Muscle layer of duodenum (tissue), 2 donors: ENCODE data around the gene SDC1.

Source experiments
- H3K27ac ChIP-seq: one replicate; pipeline ENCODE4 v1.7.0; 2013; ENCODE audit warnings: mild to moderate bottlenecking, low read length
- H3K27me3 ChIP-seq: one replicate; pipeline ENCODE4 v1.7.0; 2013; ENCODE audit warnings: low read depth, mild to moderate bottlenecking, control low read depth, low read length
- H3K36me3 ChIP-seq, 2 donors: one replicate each; pipeline ENCODE4 v1.7.0; 2013; ENCODE audit warnings: low read length in 2 of 2, control low read depth in 1 of 2, mild to moderate bottlenecking in 1 of 2; ENCODE audit not compliant: insufficient read depth in 2 of 2, control insufficient read depth in 1 of 2
- H3K4me1 ChIP-seq, 2 donors: one replicate each; pipeline ENCODE4 v1.7.0; 2013; ENCODE audit warnings: low read length in 2 of 2, mild to moderate bottlenecking in 2 of 2, control low read depth in 1 of 2, moderate library complexity in 1 of 2; ENCODE audit not compliant: insufficient read depth in 2 of 2, control insufficient read depth in 1 of 2
- H3K4me3 ChIP-seq, 2 donors: one replicate each; pipeline ENCODE4 v1.7.0; 2013; ENCODE audit warnings: low read length in 2 of 2, low read depth in 1 of 2, mild to moderate bottlenecking in 1 of 2
- H3K9me3 ChIP-seq, 2 donors: one replicate each; pipeline ENCODE4 v1.7.0; 2013; ENCODE audit warnings: low read length in 2 of 2, control low read depth in 1 of 2, mild to moderate bottlenecking in 1 of 2; ENCODE audit not compliant: control insufficient read depth in 1 of 2
- donor health status: healthy.

SDC1 gene

DNA sequence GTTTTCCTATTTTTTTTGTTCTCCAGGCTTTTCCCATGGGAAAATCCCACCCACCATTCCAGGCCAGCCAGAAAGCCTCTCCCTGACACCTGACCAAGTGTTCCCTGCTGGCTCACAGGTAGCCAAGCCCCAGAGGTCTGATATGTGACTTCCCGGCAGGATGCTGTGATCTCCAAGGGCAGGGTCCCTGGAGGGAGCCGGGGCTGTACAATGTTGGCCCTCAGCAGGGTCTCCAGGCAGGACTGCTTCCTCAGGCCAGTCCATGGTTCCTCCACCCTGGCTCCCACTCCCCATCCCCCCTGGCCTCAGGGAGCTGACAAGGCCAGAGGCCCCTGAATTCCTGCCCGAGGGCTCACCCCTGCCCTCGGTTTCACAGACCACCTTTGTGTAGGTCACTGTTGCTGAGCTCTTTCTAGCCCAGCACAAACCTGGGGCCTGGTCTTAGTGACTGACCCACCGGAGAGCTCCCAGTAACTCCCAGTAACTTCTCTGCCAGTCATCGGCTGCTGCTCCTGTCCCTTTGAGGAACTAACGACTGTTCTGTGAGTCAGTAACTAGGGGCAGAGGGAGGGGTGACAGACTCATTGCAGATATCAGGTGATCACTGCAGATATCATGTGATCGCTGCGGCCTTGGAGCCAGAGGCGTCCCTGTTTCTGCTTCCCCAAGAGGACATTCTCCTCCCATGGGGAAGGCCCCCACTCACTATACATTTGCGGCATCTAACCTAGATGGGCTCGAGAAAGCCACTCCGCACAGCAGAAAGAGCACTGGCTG lies 38.7 kb downstream of the SDC1 start:
- Histone ChIP-seq H3K27ac (peak overlapping the region; percentile 45), H3K4me3 (no peak overlapping the region), H3K4me1 (no peaks in the 10 kb centered on the region), H3K36me3 (no peaks in the 10 kb centered on the region), H3K9me3 (no peaks in the 10 kb centered on the region), H3K27me3 (no peaks in the 10 kb centered on the region)

DNA sequence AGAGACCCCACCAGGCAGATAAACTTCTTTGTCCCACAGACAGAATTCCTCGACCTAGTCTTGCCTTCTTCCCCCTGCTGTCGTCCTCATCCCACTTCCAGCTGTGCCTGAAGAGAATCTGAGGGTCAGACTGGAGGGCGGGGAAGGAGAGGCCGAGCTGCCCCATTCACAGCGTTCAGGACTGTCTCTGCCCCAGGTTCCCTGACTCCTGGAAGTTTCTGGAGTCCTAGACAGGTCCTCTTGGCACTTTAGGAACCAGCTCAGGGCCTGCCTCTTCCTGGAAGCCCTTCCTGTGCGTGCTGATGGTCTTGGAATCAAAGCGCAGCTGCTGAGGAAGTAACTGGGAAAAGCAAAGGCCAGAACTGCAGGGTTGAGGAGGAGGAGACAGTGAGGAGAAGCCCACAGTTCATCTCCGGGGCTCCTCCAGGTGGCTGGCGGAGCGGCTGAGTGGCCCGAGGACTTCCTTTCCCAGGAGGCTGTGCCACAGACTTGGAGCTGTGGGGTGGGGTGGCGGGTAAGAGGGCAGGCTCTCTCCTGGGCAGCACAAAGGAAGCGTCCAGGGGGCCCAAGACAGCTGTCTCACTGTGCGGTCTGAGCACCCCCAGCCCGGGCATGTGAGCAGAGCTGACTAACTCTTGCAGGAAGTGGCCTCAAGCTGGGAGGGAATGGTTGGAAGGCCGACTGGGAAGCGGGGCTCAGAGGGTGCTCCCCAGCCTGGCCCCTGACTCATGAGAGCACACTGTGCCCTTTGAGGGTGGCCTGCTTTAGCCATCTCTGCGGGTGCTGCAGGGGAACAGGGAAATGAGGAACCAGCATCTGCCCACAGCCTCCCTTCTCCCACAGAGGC lies 39.5 kb downstream of the SDC1 start:
- H3K4me3 ChIP-seq, result no peak overlapping the region
- no peaks in the 10 kb centered on the region for H3K9me3 ChIP-seq
- H3K27ac ChIP-seq, result no peak overlapping the region
- H3K27me3 ChIP-seq, result no peaks in the 10 kb centered on the region
- H3K4me1 ChIP-seq, result no peaks in the 10 kb centered on the region
- H3K36me3 ChIP-seq, result no peaks in the 10 kb centered on the region

DNA sequence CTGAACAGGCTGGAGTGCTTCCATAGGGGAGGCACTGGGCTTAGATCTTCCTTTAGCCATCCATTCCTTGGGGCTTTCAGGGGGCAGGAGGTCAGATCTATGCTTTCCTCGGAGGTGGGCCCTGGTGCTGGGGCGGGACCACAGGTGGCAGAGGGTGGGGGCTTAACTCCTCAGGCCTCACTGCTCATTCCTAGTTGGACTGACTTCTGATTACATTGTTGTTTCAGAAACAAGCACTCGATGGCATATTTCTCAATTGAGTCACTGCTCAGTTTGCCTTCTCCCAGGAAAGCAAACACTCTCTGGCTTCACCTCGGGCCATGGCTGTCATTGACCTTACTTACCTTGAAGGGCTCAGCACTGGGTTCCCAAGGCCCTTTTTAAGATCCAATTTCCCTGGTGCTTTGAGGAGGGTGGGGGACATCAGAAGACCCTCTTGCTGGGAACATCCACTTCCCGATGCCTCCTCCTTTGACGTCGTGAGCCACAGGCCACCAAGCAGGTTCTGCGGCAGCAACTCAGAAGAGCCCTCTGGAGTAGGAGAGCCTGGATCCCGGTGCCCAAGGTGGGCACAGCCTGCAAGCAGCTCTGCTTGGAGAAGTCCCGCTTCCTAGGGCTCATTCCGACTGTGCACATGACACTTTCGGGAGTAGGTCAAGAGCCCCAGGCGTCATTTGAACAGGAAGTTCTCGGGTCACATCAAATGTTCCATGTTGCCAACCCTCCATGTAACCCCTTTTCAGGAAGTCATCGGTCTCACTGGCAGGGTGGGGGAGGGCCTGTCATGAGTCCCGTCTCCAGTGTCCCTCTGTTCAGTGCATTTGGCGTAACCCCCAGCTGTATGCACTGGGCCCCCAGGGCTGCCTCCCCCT lies 40.6 kb downstream of the SDC1 start:
- Histone ChIP-seq H3K4me1 (no peaks in the 10 kb centered on the region), H3K27me3 (no peaks in the 10 kb centered on the region), H3K27ac (no peak overlapping the region), H3K36me3 (no peaks in the 10 kb centered on the region), H3K4me3 (no peak overlapping the region), H3K9me3 (no peaks in the 10 kb centered on the region)

DNA sequence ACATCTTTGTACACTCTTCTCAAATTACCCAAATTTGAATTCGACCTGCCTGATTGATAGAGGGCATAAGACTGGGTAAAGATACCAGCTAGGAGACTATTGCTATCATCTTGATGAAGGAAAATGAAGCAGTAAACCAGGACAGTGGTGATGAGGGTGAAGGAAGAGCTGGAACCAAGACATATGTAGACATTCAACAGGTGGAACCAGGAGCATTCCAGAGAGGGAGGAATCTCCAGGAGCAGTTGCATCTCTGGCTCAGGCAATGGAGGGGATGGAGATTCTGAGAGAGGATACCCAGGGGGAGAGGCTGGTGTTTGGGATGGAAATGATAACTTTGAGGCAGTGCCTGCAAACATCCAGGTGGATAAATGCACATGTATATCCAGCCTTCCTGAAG lies 41.6 kb downstream of the SDC1 start:
- Histone ChIP-seq H3K4me3 (no peak overlapping the region), H3K36me3 (no peaks in the 10 kb centered on the region), H3K27me3 (no peaks in the 10 kb centered on the region), H3K4me1 (no peaks in the 10 kb centered on the region), H3K27ac (no peak overlapping the region), H3K9me3 (no peaks in the 10 kb centered on the region)

DNA sequence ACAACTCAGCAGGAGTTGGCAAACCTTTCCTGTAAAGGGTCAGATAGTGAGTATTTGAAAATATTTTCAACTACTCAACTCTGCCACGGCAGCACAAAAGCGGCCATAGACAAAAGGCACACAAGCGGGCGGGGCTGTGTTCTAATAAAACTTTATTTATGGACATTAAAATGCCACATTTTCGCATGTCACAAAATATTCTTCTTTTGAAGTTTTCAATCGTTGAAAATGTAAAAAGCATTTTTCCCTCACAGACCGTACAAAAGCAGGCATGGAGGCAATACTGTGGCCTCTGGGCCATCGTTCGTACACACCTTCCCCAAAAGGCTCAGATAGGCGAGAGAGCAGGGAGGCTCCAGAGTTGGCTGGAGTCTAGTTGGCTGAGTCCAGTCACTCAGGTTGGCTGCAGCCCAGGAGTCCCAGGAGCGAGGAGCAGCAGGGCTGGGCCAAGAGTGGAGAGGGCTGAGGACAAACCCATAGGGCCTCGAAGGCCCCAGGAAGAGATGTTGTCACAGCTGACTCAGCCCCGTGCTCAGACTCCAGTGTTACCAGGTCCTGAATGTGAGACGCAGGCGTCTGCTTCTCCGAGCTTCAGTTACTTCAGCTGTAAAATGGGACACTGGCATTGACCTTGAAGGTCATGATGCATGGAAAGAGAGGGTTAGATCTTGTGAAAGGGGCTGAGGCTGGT lies 42.5 kb downstream of the SDC1 start:
- Histone ChIP-seq H3K4me3 (no peak overlapping the region), H3K27ac (no peak overlapping the region), H3K36me3 (no peaks in the 10 kb centered on the region), H3K9me3 (no peaks in the 10 kb centered on the region), H3K4me1 (no peaks in the 10 kb centered on the region), H3K27me3 (no peaks in the 10 kb centered on the region)

DNA sequence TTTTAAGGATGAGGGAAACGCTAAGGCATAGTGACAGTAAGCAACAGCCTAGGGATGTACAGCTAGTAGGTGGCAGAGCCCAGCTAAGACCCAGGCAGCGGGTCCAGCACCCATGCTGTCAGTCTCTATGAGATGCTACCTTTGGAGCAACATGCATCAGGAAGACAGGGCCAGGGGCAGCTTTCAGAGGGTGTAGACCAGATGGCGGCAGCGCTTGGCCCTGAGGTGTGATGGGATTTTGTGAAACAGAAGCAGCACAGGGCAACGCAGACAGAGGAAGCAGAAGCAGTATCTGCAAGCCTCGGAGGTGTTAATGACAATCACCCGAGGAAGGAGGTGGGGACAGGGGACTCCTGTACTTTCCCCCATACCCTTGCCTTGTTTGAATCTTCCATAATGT lies 43.2 kb downstream of the SDC1 start:
- Histone ChIP-seq H3K27me3 (no peaks in the 10 kb centered on the region), H3K4me1 (no peaks in the 10 kb centered on the region), H3K27ac (no peak overlapping the region), H3K36me3 (no peaks in the 10 kb centered on the region), H3K9me3 (no peaks in the 10 kb centered on the region), H3K4me3 (no peak overlapping the region)

DNA sequence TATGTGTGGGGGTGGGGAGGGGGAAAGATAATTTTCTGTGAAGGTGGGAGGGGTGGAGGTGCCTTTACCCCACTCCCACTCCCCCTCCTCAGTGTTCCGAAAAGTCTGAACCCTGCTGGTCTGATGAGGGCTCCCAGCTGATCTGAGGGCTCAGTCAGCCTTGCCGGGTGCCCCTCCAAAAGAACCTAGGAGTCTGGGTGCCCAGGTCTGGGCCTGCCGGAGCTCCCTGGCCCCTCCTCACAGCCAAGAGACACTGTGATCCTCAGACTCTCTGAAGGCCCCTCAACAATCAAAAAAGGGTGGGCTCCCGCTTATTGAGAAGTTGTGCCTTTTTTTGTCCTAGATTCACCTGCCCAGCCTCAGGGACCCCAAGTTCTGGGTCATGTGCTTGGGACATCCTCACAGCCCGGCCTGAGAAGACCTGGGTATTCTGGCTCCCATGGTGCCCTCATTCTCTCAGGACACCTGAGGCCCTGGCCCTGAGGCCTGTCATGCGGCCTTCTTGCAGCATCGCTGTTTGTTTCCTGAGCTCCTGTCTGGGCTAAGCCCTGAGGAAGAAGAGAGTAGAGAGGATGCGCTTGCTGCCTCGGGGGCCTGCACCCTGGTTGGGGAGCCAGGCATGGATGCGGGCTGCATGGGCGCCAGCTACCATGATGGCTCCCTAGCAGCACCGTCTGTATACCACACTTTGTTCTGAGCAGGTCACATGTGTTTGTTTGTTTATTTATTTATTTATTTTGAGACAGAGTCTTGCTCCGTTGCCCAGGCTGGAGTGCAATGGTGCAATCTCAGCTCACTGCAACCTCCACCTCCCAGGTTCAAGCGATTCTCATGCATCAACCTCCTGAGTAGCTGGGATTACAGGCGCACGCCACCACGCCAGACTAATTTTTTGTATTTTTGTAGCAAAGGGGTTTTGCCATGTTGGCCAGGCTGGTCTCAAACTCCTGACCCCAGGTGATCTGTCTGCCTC lies 44.0 kb downstream of the SDC1 start:
- H3K36me3 ChIP-seq, result no peaks in the 10 kb centered on the region
- H3K9me3 ChIP-seq, result no peaks in the 10 kb centered on the region
- H3K27me3 ChIP-seq, result no peaks in the 10 kb centered on the region
- H3K4me1 ChIP-seq, result no peaks in the 10 kb centered on the region
- no peak overlapping the region for H3K4me3 ChIP-seq
- H3K27ac ChIP-seq, result no peak overlapping the region

DNA sequence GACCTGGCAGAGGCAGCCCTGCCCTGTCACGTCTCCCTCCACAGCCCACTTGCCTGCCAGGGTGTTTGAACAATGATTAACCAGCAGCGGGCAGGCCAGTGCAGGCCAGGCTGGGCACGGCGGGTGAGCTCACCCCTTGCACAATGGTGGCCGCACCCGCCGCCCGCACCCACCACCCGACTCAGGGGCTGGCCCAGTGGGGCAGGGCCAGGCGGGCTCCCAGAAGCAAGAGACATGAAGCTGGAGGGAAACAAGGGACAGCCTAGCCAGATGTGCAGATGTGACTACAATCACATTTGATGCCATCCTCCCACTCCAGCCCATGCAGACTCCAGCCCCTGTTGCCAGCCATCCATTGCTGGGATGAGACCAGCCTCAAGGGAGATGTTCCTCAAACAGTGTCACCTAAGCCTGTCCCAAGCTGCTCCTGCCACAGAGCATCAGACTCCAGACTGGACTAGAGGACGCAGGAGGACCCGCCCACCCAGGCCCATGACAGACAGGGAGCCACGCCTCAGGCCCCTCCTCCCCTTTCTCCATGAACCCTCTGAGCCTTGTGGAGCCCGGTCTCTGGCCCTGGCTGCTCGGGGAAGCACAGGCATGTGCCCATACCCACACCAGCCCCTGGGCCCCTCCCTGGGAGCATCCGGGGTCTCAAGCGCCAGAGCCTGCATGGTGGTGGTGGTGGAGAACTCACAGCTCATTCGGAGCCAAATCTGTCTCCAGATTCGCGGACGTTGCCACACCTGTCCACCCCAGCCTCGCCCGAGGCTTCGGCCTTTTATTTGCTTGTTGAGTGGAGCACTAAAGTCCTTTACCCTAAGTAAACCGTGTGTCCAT lies 45.0 kb downstream of the SDC1 start:
- H3K27ac ChIP-seq, result peak overlapping the region; percentile 14
- no peaks in the 10 kb centered on the region for H3K27me3 ChIP-seq
- H3K9me3 ChIP-seq, result no peaks in the 10 kb centered on the region
- H3K4me1 ChIP-seq, result no peaks in the 10 kb centered on the region
- H3K4me3 ChIP-seq, result no peak overlapping the region
- no peaks in the 10 kb centered on the region for H3K36me3 ChIP-seq

DNA sequence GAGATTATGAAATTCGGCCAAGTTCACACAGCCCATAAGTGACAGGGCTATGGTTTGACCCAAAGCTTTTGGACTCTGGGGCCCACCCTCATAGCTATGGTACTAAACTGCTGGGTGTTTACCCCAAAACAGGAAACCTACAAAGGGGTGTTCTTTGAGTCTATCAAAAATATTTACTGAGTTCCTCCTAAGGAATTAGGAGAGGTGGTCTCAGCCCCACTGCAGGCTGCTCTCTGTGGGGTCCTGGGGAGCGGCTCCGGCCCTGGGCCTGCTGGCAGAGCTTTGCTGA lies 45.5 kb downstream of the SDC1 start:
- no peak overlapping the region for H3K4me3 ChIP-seq
- no peaks in the 10 kb centered on the region for H3K27me3 ChIP-seq
- no peaks in the 10 kb centered on the region for H3K36me3 ChIP-seq
- H3K27ac ChIP-seq, result peak overlapping the region; percentile 14
- H3K4me1 ChIP-seq, result no peaks in the 10 kb centered on the region
- no peaks in the 10 kb centered on the region for H3K9me3 ChIP-seq
